ENCODE measurements around the gene AQP9. TPM values are rescaled to one million over a fixed set of nuclear protein-coding genes. Genes with fewer than 3 reads are reported as not detected.
"Not testable (repeated sequence)": the region's sequence is repeated elsewhere in the genome, so short reads cannot be mapped to it uniquely, and the experiment has no call there.

The AQP9 gene
- total RNA-seq, 1 experiment from 2014 or later, result not detected

GRCh38 chr15:58190419-58190818 lies 52.2 kb downstream of the AQP9 start:
- intact Hi-C loops (cut with micrococcal nuclease; ENCODE audit: unreplicated experiment) (no loop called here), in situ Hi-C loops (cut with HindIII; ENCODE audit: low pct_unique_long_range_greater_than_20kb, low sequenced_read_pairs) (no loop called here)
- Histone ChIP-seq H3K4me1 (ENCODE audit: control insufficient read depth, insufficient read depth, low read length) (no peaks in the 10 kb centered on the region), H3K4me3 (ENCODE audit: low read depth in 2 of 2, low read length in 2 of 2) (no peak overlapping the region), H3K36me3 (ENCODE audit: control insufficient read depth, insufficient read depth, low read length) (no peaks in the 10 kb centered on the region), H3K27me3 (ENCODE audit: control insufficient read depth, insufficient read depth, low read length) (peaks cover 12% of the 10 kb centered on the region), H3K27ac (ENCODE audit: low read length) (no peak overlapping the region), H3K9me3 (ENCODE audit: control insufficient read depth, insufficient read depth, low read depth, low read length) (no peaks in the 10 kb centered on the region)
- no peak for ATAC-seq
- ChIA-PET POLR2A (no interaction called here), CTCF (interaction anchor here (0.5 kb wide), 1 partner anchor 13 kb away, joined by 3 read pairs; no protein-coding TSS in a partner anchor)
- BruUV-seq (replicated peaks), result no TSS peak
- DNase-seq (ENCODE audit: low read depth, low spot score), result no peak
- no peak for TF ChIP-seq SIN3A (IDR thresholded peaks at IDR 0.05; ENCODE audit: borderline replicate concordance, insufficient read depth, low read depth, low read length)
- no peak for TF ChIP-seq REST (IDR thresholded peaks at IDR 0.05; ENCODE audit: insufficient read depth in 1 of 2, low read depth in 2 of 2, low read length in 1 of 2)
- TF ChIP-seq CTCF (IDR thresholded peaks at IDR 0.05), result no peak
- TF ChIP-seq TCF7L2 (IDR thresholded peaks at IDR 0.05; ENCODE audit: low read depth, low read length), result no peak
- TF ChIP-seq POLR2AphosphoS5 (IDR thresholded peaks at IDR 0.05; ENCODE audit: low read depth, low read length), result no peak

GRCh38 chr15:58193636-58194035 lies 55.5 kb downstream of the AQP9 start:
- H3K27me3 ChIP-seq (ENCODE audit: control insufficient read depth, insufficient read depth, low read length); BruUV-seq (replicated peaks); CTCF ChIA-PET; DNase-seq (ENCODE audit: low read depth, low spot score); H3K4me1 ChIP-seq (ENCODE audit: control insufficient read depth, insufficient read depth, low read length); H3K9me3 ChIP-seq (ENCODE audit: control insufficient read depth, insufficient read depth, low read depth, low read length); POLR2A ChIA-PET; in situ Hi-C loops (cut with HindIII; ENCODE audit: low pct_unique_long_range_greater_than_20kb, low sequenced_read_pairs); intact Hi-C loops (cut with micrococcal nuclease; ENCODE audit: unreplicated experiment); ATAC-seq; H3K36me3 ChIP-seq (ENCODE audit: control insufficient read depth, insufficient read depth, low read length); H3K27ac ChIP-seq (ENCODE audit: low read length): not testable (repeated sequence)
- H3K4me3 ChIP-seq (ENCODE audit: low read depth in 2 of 2, low read length in 2 of 2), result peak overlapping the region in 1 of 2 experiments; percentile 27; a peak in 2 of 4 replicates

- no peaks in the 10 kb centered on the region for H3K27me3 ChIP-seq (ENCODE audit: control insufficient read depth, insufficient read depth, low read length)
- H3K27ac ChIP-seq (ENCODE audit: low read length), result no peak overlapping the region
- intact Hi-C loops (cut with micrococcal nuclease; ENCODE audit: unreplicated experiment), result no loop called here
- TF ChIP-seq REST (IDR thresholded peaks at IDR 0.05; ENCODE audit: insufficient read depth in 1 of 2, low read depth in 2 of 2, low read length in 1 of 2) (no peak), CTCF (IDR thresholded peaks at IDR 0.05) (no peak), TCF7L2 (IDR thresholded peaks at IDR 0.05; ENCODE audit: low read depth, low read length) (no peak), SIN3A (IDR thresholded peaks at IDR 0.05; ENCODE audit: borderline replicate concordance, insufficient read depth, low read depth, low read length) (no peak), POLR2AphosphoS5 (IDR thresholded peaks at IDR 0.05; ENCODE audit: low read depth, low read length) (no peak)
- DNase-seq (ENCODE audit: low read depth, low spot score), result no peak
- ATAC-seq, result no peak
- ChIA-PET POLR2A (no interaction called here), CTCF (no interaction called here)
- H3K9me3 ChIP-seq (ENCODE audit: control insufficient read depth, insufficient read depth, low read depth, low read length), result no peaks in the 10 kb centered on the region
- H3K36me3 ChIP-seq (ENCODE audit: control insufficient read depth, insufficient read depth, low read length), result no peaks in the 10 kb centered on the region
- in situ Hi-C loops (cut with HindIII; ENCODE audit: low pct_unique_long_range_greater_than_20kb, low sequenced_read_pairs), result no loop called here
- H3K4me3 ChIP-seq (ENCODE audit: low read depth in 2 of 2, low read length in 2 of 2), result no peak overlapping the region
- no TSS peak for BruUV-seq (replicated peaks)
- H3K4me1 ChIP-seq (ENCODE audit: control insufficient read depth, insufficient read depth, low read length), result no peaks in the 10 kb centered on the region
Measured at GRCh38 chr15:58200739-58201138, 62.6 kb downstream of the AQP9 start.

Data from Panc1 (cell line).